ENCODE data around the gene GDNF. TPM values are rescaled to one million over a fixed set of nuclear protein-coding genes. Genes with fewer than 3 reads are reported as not detected.

Gene GDNF
- polyA plus RNA-seq, 1 experiment: 2.8 TPM

GRCh38 chr5:37850226-37850865, 10.5 kb upstream of the GDNF start:
- no peak for TF ChIP-seq CTCF (IDR thresholded peaks at IDR 0.05; ENCODE audit: low read depth, low read length)
- POLR2A ChIA-PET: no interaction called here
- no peaks in the 10 kb centered on the region for H3K9me3 ChIP-seq (ENCODE audit: control insufficient read depth, insufficient read depth, low read length)
- H3K27ac ChIP-seq (ENCODE audit: low read depth, low read length): no peak overlapping the region
- H3K27me3 ChIP-seq (ENCODE audit: control insufficient read depth, insufficient read depth, low read length): no peaks in the 10 kb centered on the region
- no peak overlapping the region for H3K4me3 ChIP-seq (ENCODE audit: low read depth, low read length)
- DNase-seq (ENCODE audit: low read depth, low spot score): no peak
- CTCF ChIA-PET: no interaction called here

- no peak overlapping the region for H3K4me3 ChIP-seq (ENCODE audit: low read depth, low read length)
- ChIA-PET POLR2A (no interaction called here), CTCF (interaction anchor here (1.0 to 1.3 kb wide), 2 partner anchors 8 to 11 kb away, joined by 3 to 4 read pairs; no protein-coding TSS in a partner anchor)
- H3K27ac ChIP-seq (ENCODE audit: low read depth, low read length): no peak overlapping the region
- no peak for TF ChIP-seq CTCF (IDR thresholded peaks at IDR 0.05; ENCODE audit: low read depth, low read length)
- no peaks in the 10 kb centered on the region for H3K9me3 ChIP-seq (ENCODE audit: control insufficient read depth, insufficient read depth, low read length)
- DNase-seq (ENCODE audit: low read depth, low spot score): no peak
- H3K27me3 ChIP-seq (ENCODE audit: control insufficient read depth, insufficient read depth, low read length): no peaks in the 10 kb centered on the region
These were observed 9.8 kb upstream of the GDNF start for GRCh38 chr5:37849641-37850040.

GRCh38 chr5:37847978-37848425, 8.2 kb upstream of the GDNF start:
- no peak for TF ChIP-seq CTCF (IDR thresholded peaks at IDR 0.05; ENCODE audit: low read depth, low read length)
- ChIA-PET POLR2A (interaction anchor here (0.6 kb wide), 1 partner anchor 1407 kb away, joined by 3 read pairs; no protein-coding TSS in a partner anchor), CTCF (interaction anchor here (1.0 to 1.4 kb wide), 2 partner anchors 35 to 344 kb away, joined by 3 to 4 read pairs; no protein-coding TSS in a partner anchor)
- Histone ChIP-seq H3K9me3 (ENCODE audit: control insufficient read depth, insufficient read depth, low read length) (no peaks in the 10 kb centered on the region), H3K4me3 (ENCODE audit: low read depth, low read length) (no peak overlapping the region), H3K27me3 (ENCODE audit: control insufficient read depth, insufficient read depth, low read length) (no peaks in the 10 kb centered on the region), H3K27ac (ENCODE audit: low read depth, low read length) (peak overlapping the region; percentile 65)
- peak; percentile 52 for DNase-seq (ENCODE audit: low read depth, low spot score)

- Histone ChIP-seq H3K27me3 (ENCODE audit: control insufficient read depth, insufficient read depth, low read length) (no peaks in the 10 kb centered on the region), H3K27ac (ENCODE audit: low read depth, low read length) (no peak overlapping the region), H3K9me3 (ENCODE audit: control insufficient read depth, insufficient read depth, low read length) (no peaks in the 10 kb centered on the region), H3K4me3 (ENCODE audit: low read depth, low read length) (no peak overlapping the region)
- POLR2A ChIA-PET: no interaction called here
- no peak for DNase-seq (ENCODE audit: low read depth, low spot score)
- no peak for TF ChIP-seq CTCF (IDR thresholded peaks at IDR 0.05; ENCODE audit: low read depth, low read length)
- CTCF ChIA-PET: interaction anchor here (1.0 to 1.4 kb wide), 2 partner anchors 8 to 346 kb away, joined by 3 to 4 read pairs; no protein-coding TSS in a partner anchor
These were observed 7.0 kb upstream of the GDNF start for GRCh38 chr5:37846786-37847310.

GRCh38 chr5:37844009-37844408, 4.2 kb upstream of the GDNF start:
- H3K27me3 ChIP-seq (ENCODE audit: control insufficient read depth, insufficient read depth, low read length): peaks cover 3% of the 10 kb centered on the region
- CTCF ChIA-PET: interaction anchor here (3.8 kb wide), 1 partner anchor 349 kb away, joined by 31 read pairs; no protein-coding TSS in a partner anchor
- no peak overlapping the region for H3K4me3 ChIP-seq (ENCODE audit: low read depth, low read length)
- no peak for TF ChIP-seq CTCF (IDR thresholded peaks at IDR 0.05; ENCODE audit: low read depth, low read length)
- POLR2A ChIA-PET: no interaction called here
- no peak overlapping the region for H3K27ac ChIP-seq (ENCODE audit: low read depth, low read length)
- H3K9me3 ChIP-seq (ENCODE audit: control insufficient read depth, insufficient read depth, low read length): no peaks in the 10 kb centered on the region; the same call in 1 of the 2 replicates
- no peak for DNase-seq (ENCODE audit: low read depth, low spot score)

Data from AG04450 (cell line).